ENCODE results near the gene TBC1D21.
A peak's percentile ranks its signal among the peaks of the same experiment; 100 is the strongest.

Gene TBC1D21

GRCh38 chr15:73908030-73908821 lies 34.9 kb downstream of the TBC1D21 start:
- no peak for DNase-seq (ENCODE audit: low read depth, low spot score)

- no peak for DNase-seq (ENCODE audit: low read depth, low spot score)
Observed at GRCh38 chr15:73908822-73909122, 35.4 kb downstream of the TBC1D21 start.

- DNase-seq (ENCODE audit: low read depth, low spot score): no peak
Observed at GRCh38 chr15:73909651-73910050, 36.3 kb downstream of the TBC1D21 start.

GRCh38 chr15:73910522-73911303 lies 37.3 kb downstream of the TBC1D21 start:
- DNase-seq (ENCODE audit: low read depth, low spot score): no peak

- no peak for DNase-seq (ENCODE audit: low read depth, low spot score)
Observed at GRCh38 chr15:73912030-73912596, 38.7 kb downstream of the TBC1D21 start.

- DNase-seq (ENCODE audit: low read depth, low spot score): no peak
Observed at GRCh38 chr15:73914145-73914544, 40.8 kb downstream of the TBC1D21 start.

- DNase-seq (ENCODE audit: low read depth, low spot score): no peak
Observed at GRCh38 chr15:73915082-73915481, 41.7 kb downstream of the TBC1D21 start.

GRCh38 chr15:73918784-73919183 lies 45.4 kb downstream of the TBC1D21 start:
- DNase-seq (ENCODE audit: low read depth, low spot score): no peak

GRCh38 chr15:73919706-73920105 lies 46.3 kb downstream of the TBC1D21 start:
- no peak for DNase-seq (ENCODE audit: low read depth, low spot score)

GRCh38 chr15:73921254-73921925 lies 48.0 kb downstream of the TBC1D21 start:
- no peak for DNase-seq (ENCODE audit: low read depth, low spot score)

- DNase-seq (ENCODE audit: low read depth, low spot score): peak; percentile 79
Observed at GRCh38 chr15:73922186-73923151, 49.1 kb downstream of the TBC1D21 start.

GRCh38 chr15:73923156-73923487 lies 49.8 kb downstream of the TBC1D21 start:
- no peak for DNase-seq (ENCODE audit: low read depth, low spot score)

- no peak for DNase-seq (ENCODE audit: low read depth, low spot score)
Observed at GRCh38 chr15:73923488-73924164, 50.3 kb downstream of the TBC1D21 start.

GRCh38 chr15:73924171-73924921 lies 51.0 kb downstream of the TBC1D21 start:
- DNase-seq (ENCODE audit: low read depth, low spot score): no peak

GRCh38 chr15:73925848-73926218 lies 52.5 kb downstream of the TBC1D21 start:
- DNase-seq (ENCODE audit: low read depth, low spot score): no peak

- DNase-seq (ENCODE audit: low read depth, low spot score): peak; percentile 68
Observed at GRCh38 chr15:73926219-73927002, 53.0 kb downstream of the TBC1D21 start, which contains the start of gene LOXL1. Gene LOXL1, plus strand, starts transcription at chr15:73926462. Its CDS starts 322 bp downstream, at chr15:73926784.

GRCh38 chr15:73927003-73927475 lies 53.7 kb downstream of the TBC1D21 start:
- no peak for DNase-seq (ENCODE audit: low read depth, low spot score)

GRCh38 chr15:73927476-73928240 lies 54.3 kb downstream of the TBC1D21 start:
- DNase-seq (ENCODE audit: low read depth, low spot score): no peak
